BLaER1 treated with 17β-estradiol and CSF1 and Interleukin-3, amounts not matched to agents 10 nM and 100 nM (cell line): ENCODE measurements around the gene LSAMP.
"Not testable (repeated sequence)": the region's sequence is repeated elsewhere in the genome, so short reads cannot be mapped to it uniquely, and the experiment has no call there.

ENCODE experiments used
- H3K27ac ChIP-seq, 11 experiments: shearing (Covaris generic); formaldehyde crosslinking; 2 replicates each; pipeline ENCODE4 v1.8.1; 2022
- H3K27me3 ChIP-seq, 11 experiments: shearing (Covaris generic); formaldehyde crosslinking; 2 replicates each; pipeline ENCODE4 v1.8.1; 2022
- H3K36me3 ChIP-seq, 11 experiments: shearing (Covaris generic); formaldehyde crosslinking; 2 replicates each; pipeline ENCODE4 v1.8.1; 2022
- H3K4me1 ChIP-seq, 10 experiments: shearing (Covaris generic); formaldehyde crosslinking; 2 replicates each; pipeline ENCODE4 v1.8.1; 2022
- H3K4me2 ChIP-seq, 11 experiments: shearing (Covaris generic); formaldehyde crosslinking; 2 replicates each; pipeline ENCODE4 v1.8.1; 2022
- H3K4me3 ChIP-seq, 10 experiments: shearing (Covaris generic); formaldehyde crosslinking; 2 replicates each; pipeline ENCODE4 v1.8.1; 2022
- H3K9ac ChIP-seq, 11 experiments: shearing (Covaris generic); formaldehyde crosslinking; 2 replicates each; pipeline ENCODE4 v1.8.1; 2022
- H3K9me3 ChIP-seq, 11 experiments: shearing (Covaris generic); formaldehyde crosslinking; replicated peaks in 1 of 11; 2 replicates each; pipeline ENCODE4 v1.8.1; 2022
- H4K20me1 ChIP-seq, 11 experiments: shearing (Covaris generic); formaldehyde crosslinking; 2 replicates each; pipeline ENCODE4 v1.8.1; 2022
- Cebpa-rat ChIP-seq, 11 experiments: shearing (Covaris generic); IDR thresholded peaks; 2 replicates each; pipeline ENCODE4 v1.8.1; 2022

LSAMP gene

GRCh38 chr3:116084999-116085791 lies 360.1 kb downstream of the LSAMP start:
- Histone ChIP-seq H3K4me3 (no peak overlapping the region), H3K4me1 (no peaks in the 10 kb centered on the region), H3K27ac (no peak overlapping the region), H3K4me2 (no peak overlapping the region), H4K20me1 (no peaks in the 10 kb centered on the region), H3K9ac (no peak overlapping the region), H3K36me3 (no peaks in the 10 kb centered on the region), H3K27me3 (no peaks in the 10 kb centered on the region), H3K9me3 (peaks cover 0 to 4% (median 2%) of the 10 kb centered on the region in 11 experiments; a peak in 4 of 22 replicates)
- TF ChIP-seq Cebpa-rat (IDR thresholded peaks at IDR 0.05): no peak

- no peak overlapping the region for H3K4me2 ChIP-seq
- H3K4me1 ChIP-seq: no peaks in the 10 kb centered on the region
- no peaks in the 10 kb centered on the region for H3K9me3 ChIP-seq
- no peak for TF ChIP-seq Cebpa-rat (IDR thresholded peaks at IDR 0.05)
- H4K20me1 ChIP-seq: no peaks in the 10 kb centered on the region
- no peaks in the 10 kb centered on the region for H3K27me3 ChIP-seq
- H3K9ac ChIP-seq: no peak overlapping the region
- H3K4me3 ChIP-seq: no peak overlapping the region
- H3K27ac ChIP-seq: no peak overlapping the region
- no peaks in the 10 kb centered on the region for H3K36me3 ChIP-seq
Measured at GRCh38 chr3:116083683-116084082, 361.6 kb downstream of the LSAMP start.

- no peaks in the 10 kb centered on the region for H4K20me1 ChIP-seq
- no peak for TF ChIP-seq Cebpa-rat (IDR thresholded peaks at IDR 0.05)
Measured at GRCh38 chr3:116078561-116078960, 366.7 kb downstream of the LSAMP start.

GRCh38 chr3:116077557-116077956 lies 367.7 kb downstream of the LSAMP start:
- Histone ChIP-seq H3K36me3 (no peaks in the 10 kb centered on the region), H3K27ac (no peak overlapping the region), H3K4me1 (no peaks in the 10 kb centered on the region), H4K20me1 (no peaks in the 10 kb centered on the region), H3K9me3 (no peaks in the 10 kb centered on the region), H3K9ac (no peak overlapping the region), H3K4me3 (no peak overlapping the region), H3K27me3 (no peaks in the 10 kb centered on the region), H3K4me2 (no peak overlapping the region)
- no peak for TF ChIP-seq Cebpa-rat (IDR thresholded peaks at IDR 0.05)

More at GRCh38 chr3:116078561-116078960, 366.7 kb downstream of the LSAMP start:
- no peaks in the 10 kb centered on the region for H3K4me1 ChIP-seq
- H3K27me3 ChIP-seq: no peaks in the 10 kb centered on the region
- H3K36me3 ChIP-seq: no peaks in the 10 kb centered on the region
- no peak overlapping the region for H3K9ac ChIP-seq
- H3K4me2 ChIP-seq: no peak overlapping the region
- H3K9me3 ChIP-seq: no peaks in the 10 kb centered on the region
- no peak overlapping the region for H3K27ac ChIP-seq
- H3K4me3 ChIP-seq: no peak overlapping the region

- H3K4me1 ChIP-seq: no peaks in the 10 kb centered on the region
- H3K4me2 ChIP-seq: no peak overlapping the region
- H3K36me3 ChIP-seq: no peaks in the 10 kb centered on the region
- H3K27me3 ChIP-seq: no peaks in the 10 kb centered on the region
- no peak overlapping the region for H3K9ac ChIP-seq
- TF ChIP-seq Cebpa-rat (IDR thresholded peaks at IDR 0.05): no peak
- no peaks in the 10 kb centered on the region for H4K20me1 ChIP-seq
- H3K9me3 ChIP-seq: no peaks in the 10 kb centered on the region
- no peak overlapping the region for H3K27ac ChIP-seq
- no peak overlapping the region for H3K4me3 ChIP-seq
Measured at GRCh38 chr3:116077059-116077458, 368.2 kb downstream of the LSAMP start.

GRCh38 chr3:116070516-116071278 lies 374.6 kb downstream of the LSAMP start:
- not testable (repeated sequence) for H3K4me2 ChIP-seq, H4K20me1 ChIP-seq, H3K27me3 ChIP-seq, H3K4me3 ChIP-seq, H3K4me1 ChIP-seq, H3K9ac ChIP-seq, H3K9me3 ChIP-seq, H3K36me3 ChIP-seq, H3K27ac ChIP-seq

- Histone ChIP-seq H3K4me2 (no peak overlapping the region), H3K9ac (no peak overlapping the region), H4K20me1 (no peaks in the 10 kb centered on the region), H3K36me3 (no peaks in the 10 kb centered on the region), H3K27ac (no peak overlapping the region), H3K27me3 (no peaks in the 10 kb centered on the region), H3K4me1 (no peaks in the 10 kb centered on the region), H3K9me3 (no peaks in the 10 kb centered on the region), H3K4me3 (no peak overlapping the region)
- TF ChIP-seq Cebpa-rat (IDR thresholded peaks at IDR 0.05): no peak
Measured at GRCh38 chr3:116070061-116070460, 375.2 kb downstream of the LSAMP start.

- TF ChIP-seq Cebpa-rat (IDR thresholded peaks at IDR 0.05): no peak
- Histone ChIP-seq H3K4me1 (no peaks in the 10 kb centered on the region), H3K4me3 (no peak overlapping the region), H3K27me3 (no peaks in the 10 kb centered on the region), H3K27ac (no peak overlapping the region), H3K9ac (no peak overlapping the region), H3K9me3 (no peaks in the 10 kb centered on the region), H4K20me1 (no peaks in the 10 kb centered on the region), H3K4me2 (no peak overlapping the region), H3K36me3 (no peaks in the 10 kb centered on the region)
Measured at GRCh38 chr3:116069024-116069423, 376.3 kb downstream of the LSAMP start.

GRCh38 chr3:116067326-116067725 lies 378.0 kb downstream of the LSAMP start:
- Histone ChIP-seq H3K27ac (no peak overlapping the region), H3K27me3 (no peaks in the 10 kb centered on the region), H3K36me3 (no peaks in the 10 kb centered on the region), H3K4me1 (no peaks in the 10 kb centered on the region), H3K9me3 (no peaks in the 10 kb centered on the region), H3K9ac (no peak overlapping the region), H3K4me3 (no peak overlapping the region), H4K20me1 (no peaks in the 10 kb centered on the region), H3K4me2 (no peak overlapping the region)
- TF ChIP-seq Cebpa-rat (IDR thresholded peaks at IDR 0.05): no peak

GRCh38 chr3:116065501-116065900 lies 379.8 kb downstream of the LSAMP start:
- Histone ChIP-seq H4K20me1 (no peaks in the 10 kb centered on the region), H3K27ac (no peak overlapping the region), H3K9ac (no peak overlapping the region), H3K4me3 (no peak overlapping the region), H3K9me3 (no peaks in the 10 kb centered on the region), H3K4me2 (no peak overlapping the region), H3K36me3 (no peaks in the 10 kb centered on the region), H3K4me1 (no peaks in the 10 kb centered on the region), H3K27me3 (no peaks in the 10 kb centered on the region)
- no peak for TF ChIP-seq Cebpa-rat (IDR thresholded peaks at IDR 0.05)
